GM12878 (cell line): ENCODE measurements around the gene UBASH3A. TPM values are rescaled to one million over a fixed set of nuclear protein-coding genes. Genes with fewer than 3 reads are reported as not detected.

Experiments used
- ATAC-seq: fragments of 200-7000 bp; cut with Tn5 transposase; 3 replicates; pipeline ENCODE4 v1.9.1; 2020; ENCODE audit warnings: mild to moderate bottlenecking, moderate library complexity
- BruUV-seq: library from RNA; stranded (reverse); fragments of 400-500 nt; replicated peaks from 2 replicates; lab custom pipeline; 2021; lab: Mats Ljungman, UMichigan
- CTCF ChIA-PET: fragments of 300-600 bp; sonication (Branson Sonifier 250); formaldehyde crosslinking; extraction: SDS; loops from one replicate; lab custom pipeline; 2021; ENCODE audit warnings: inconsistent platforms; lab: Yijun Ruan, JAX
- POLR2A ChIA-PET: fragments of 350-600 bp; formaldehyde crosslinking; extraction: SDS; loops from one replicate; lab custom pipeline; 2021; ENCODE audit warnings: inconsistent platforms; lab: Charles Lee
- RAD21 ChIA-PET: fragments of 300-600 bp; sonication (Branson Sonifier 250); formaldehyde crosslinking; loops from one replicate; lab custom pipeline; 2023; ENCODE audit warnings: antibody characterized with exemption; ENCODE audit not compliant: unreplicated experiment; lab: Charles Lee
- SMC1A ChIA-PET: fragments of 300-600 bp; sonication (Branson Sonifier 250); formaldehyde crosslinking; loops from one replicate; lab custom pipeline; 2023; ENCODE audit not compliant: unreplicated experiment, uncharacterized antibody; lab: Charles Lee
- DNase-seq: peaks from one replicate; pipeline ENCODE4 v3.0.0-alpha.2; 2011; ENCODE audit warnings: low read depth, low spot score
- FAIRE-seq: peaks from 3 replicates; lab custom pipeline; 2011; peaks lifted over from hg19 to GRCh38; lab: Jason Lieb, UNC
- H2AFZ ChIP-seq: 2 replicates; pipeline ENCODE4 v1.6.0; 2011; ENCODE audit warnings: low read depth, low read length, control low read depth; ENCODE audit not compliant: control insufficient read depth
- H3K27ac ChIP-seq: 2 replicates; pipeline ENCODE4 v1.5.1; 2011; ENCODE audit warnings: control low read depth; ENCODE audit not compliant: control insufficient read depth, insufficient read depth
- H3K27me3 ChIP-seq, 2 experiments: replicated peaks in 1 of 2; 2 replicates each; pipeline versions ENCODE4 v1.6.0 to v1.6.1; 2011; ENCODE audit warnings: low read length in 1 of 2; ENCODE audit not compliant: control insufficient read depth in 2 of 2, insufficient read depth in 2 of 2
- H3K36me3 ChIP-seq, 2 experiments: 2 replicates each; pipeline ENCODE4 v1.5.1; 2011; ENCODE audit warnings: low read length in 1 of 2; ENCODE audit not compliant: control insufficient read depth in 2 of 2, insufficient read depth in 2 of 2
- H3K4me1 ChIP-seq: 2 replicates; pipeline ENCODE4 v1.6.1; 2011; ENCODE audit warnings: mild to moderate bottlenecking, low read length, moderate library complexity, mixed read lengths; ENCODE audit not compliant: control insufficient read depth, insufficient read depth
- H3K4me2 ChIP-seq: 2 replicates; pipeline ENCODE4 v1.6.0; 2011; ENCODE audit warnings: control low read depth; ENCODE audit not compliant: control insufficient read depth, insufficient read depth
- H3K4me3 ChIP-seq: fragments of 200-600 bp; sonication (generic); 2 replicates; pipeline ENCODE4 v1.5.1; 2016
- H3K79me2 ChIP-seq: 2 replicates; pipeline ENCODE4 v1.6.0; 2011; ENCODE audit warnings: low read length; ENCODE audit not compliant: control insufficient read depth, insufficient read depth
- H3K9ac ChIP-seq: 2 replicates; pipeline ENCODE4 v1.8.0; 2011; ENCODE audit warnings: low read length, control low read depth, mixed read lengths; ENCODE audit not compliant: control insufficient read depth, insufficient read depth
- H3K9me3 ChIP-seq: replicated peaks from 3 replicates; pipeline ENCODE4 v1.5.1; 2011; ENCODE audit warnings: mild to moderate bottlenecking, low read length; ENCODE audit not compliant: control insufficient read depth, insufficient read depth
- H4K20me1 ChIP-seq: 2 replicates; pipeline ENCODE4 v1.6.0; 2011; ENCODE audit not compliant: control insufficient read depth, insufficient read depth
- DPF2 ChIP-seq: fragments of 450-650 bp; IDR thresholded peaks from 2 replicates; pipeline ENCODE4 v1.6.1; 2017; ENCODE audit warnings: mild to moderate bottlenecking
- NFIC ChIP-seq: IDR thresholded peaks from 2 replicates; pipeline ENCODE4 v1.6.1; 2012; ENCODE audit warnings: low read depth, mild to moderate bottlenecking, inconsistent platforms, low read length, moderate library complexity
- SREBF2 ChIP-seq: IDR thresholded peaks from 2 replicates; pipeline ENCODE4 v1.6.1; 2012; ENCODE audit warnings: mild to moderate bottlenecking, low read length
- TARDBP ChIP-seq: IDR thresholded peaks from 2 replicates; pipeline ENCODE4 v1.6.1; 2016; ENCODE audit warnings: borderline replicate concordance
- WGBS: methylation state at CpG from one replicate; pipeline ENCODE4 v1.1.6; 2016; ENCODE audit warnings: low lambda C conversion rate; ENCODE audit not compliant: insufficient replicate concordance, insufficient coverage; ENCODE audit errors: missing lambda C conversion rate; 5-methylcytosine and 5-hydroxymethylcytosine counted together
- in situ Hi-C: fragments of 300-500 bp; cut with MboI; formaldehyde crosslinking; loops from 9 replicates; pipeline ENCODE4 v1.14.3; 2018; ENCODE audit warnings: mixed read lengths
- intact Hi-C: fragments of 100-400 bp; cut with micrococcal nuclease; formaldehyde crosslinking; loops from one replicate; pipeline ENCODE4 v1.14.2; 2022; ENCODE audit not compliant: unreplicated experiment
- polyA plus RNA-seq, 11 experiments: library from polyadenylated mRNA; depleted of rRNA in 4 of 11; unstranded in 6 of 11; stranded (reverse) in 5 of 11; fragments of >200 nt; fragmentation: Nextera tagmentation in 4 of 11; fragmentation: Illumina TruSeq in 1 of 11; extraction: Ambion mirVana in 4 of 11; extraction: Trizol in 1 of 11; gene quantifications; 1 replicate in 1 of 11; 2 replicates in 10 of 11; pipeline versions ENCODE4 v1.2.1 to v1.2.3, GENCODE V29; 2011 to 2016; ENCODE audit warnings: inconsistent platforms in 2 of 11, missing spikeins in 2 of 11, low read depth in 1 of 11
- total RNA-seq, 4 experiments: library from RNA; depleted of rRNA in 3 of 4; stranded (reverse); fragments of >200 nt in 3 of 4; fragmentation: Illumina TruSeq in 1 of 4; extraction: Trizol in 1 of 4; gene quantifications; 2 replicates each; pipeline versions ENCODE4 v1.2.1 to v1.2.3, GENCODE V29; 2013 to 2021
- TF ChIP-seq, protein P1 (sequence below): fragments of 450-650 bp; IDR thresholded peaks from 2 replicates; pipeline ENCODE4 v1.6.1; 2017; ENCODE audit warnings: mild to moderate bottlenecking, moderate library complexity
- TF ChIP-seq, protein P2 (sequence below): fragments of 450-650 bp; IDR thresholded peaks from 2 replicates; pipeline ENCODE4 v1.6.1; 2018; ENCODE audit warnings: mild to moderate bottlenecking, low read depth, moderate library complexity; ENCODE audit not compliant: partially characterized antibody

The UBASH3A gene
- total and polyA plus RNA-seq, 10 of the 15 experiments (the other 5 are each of a cell fraction or from before 2014, with no cell fraction given) = 0.04 to 0.39 (median 0.23) TPM; not detected in 1

DNA sequence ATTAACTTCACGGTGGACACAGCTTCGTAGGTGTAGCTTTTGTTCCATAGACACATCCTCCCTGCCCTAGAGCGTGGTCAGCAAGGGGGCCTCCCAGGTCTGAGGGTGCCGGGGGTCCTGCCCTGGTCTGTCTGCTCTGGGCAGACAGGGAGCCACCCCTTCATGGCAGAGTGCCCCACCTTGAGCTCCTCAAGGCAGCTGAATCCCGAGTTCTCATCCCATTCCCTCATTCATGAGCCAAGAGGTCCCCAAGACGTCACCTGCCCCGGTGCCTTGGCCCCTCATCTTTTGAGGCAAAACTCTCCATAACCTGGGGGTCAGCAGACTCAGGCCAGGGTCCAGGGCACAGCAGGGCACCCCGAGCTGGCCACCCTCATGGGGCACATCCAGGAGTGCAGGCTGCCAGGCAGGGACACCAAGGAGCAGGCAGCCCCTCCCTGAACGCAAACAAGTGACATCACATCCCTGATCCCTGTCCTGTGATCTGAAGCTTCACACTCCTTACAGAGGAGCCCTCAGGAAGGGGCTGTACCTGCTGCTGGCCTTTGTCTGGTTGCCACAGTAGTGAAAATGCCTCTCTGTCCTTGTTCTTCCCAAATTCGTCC lies 23.3 kb downstream of the UBASH3A start:
- no peak for ATAC-seq
- in situ Hi-C loops = no loop called here
- TF ChIP-seq TARDBP (no peak), DPF2 (no peak), NFIC (no peak), SREBF2 (no peak)
- TF ChIP-seq, protein P1, sequence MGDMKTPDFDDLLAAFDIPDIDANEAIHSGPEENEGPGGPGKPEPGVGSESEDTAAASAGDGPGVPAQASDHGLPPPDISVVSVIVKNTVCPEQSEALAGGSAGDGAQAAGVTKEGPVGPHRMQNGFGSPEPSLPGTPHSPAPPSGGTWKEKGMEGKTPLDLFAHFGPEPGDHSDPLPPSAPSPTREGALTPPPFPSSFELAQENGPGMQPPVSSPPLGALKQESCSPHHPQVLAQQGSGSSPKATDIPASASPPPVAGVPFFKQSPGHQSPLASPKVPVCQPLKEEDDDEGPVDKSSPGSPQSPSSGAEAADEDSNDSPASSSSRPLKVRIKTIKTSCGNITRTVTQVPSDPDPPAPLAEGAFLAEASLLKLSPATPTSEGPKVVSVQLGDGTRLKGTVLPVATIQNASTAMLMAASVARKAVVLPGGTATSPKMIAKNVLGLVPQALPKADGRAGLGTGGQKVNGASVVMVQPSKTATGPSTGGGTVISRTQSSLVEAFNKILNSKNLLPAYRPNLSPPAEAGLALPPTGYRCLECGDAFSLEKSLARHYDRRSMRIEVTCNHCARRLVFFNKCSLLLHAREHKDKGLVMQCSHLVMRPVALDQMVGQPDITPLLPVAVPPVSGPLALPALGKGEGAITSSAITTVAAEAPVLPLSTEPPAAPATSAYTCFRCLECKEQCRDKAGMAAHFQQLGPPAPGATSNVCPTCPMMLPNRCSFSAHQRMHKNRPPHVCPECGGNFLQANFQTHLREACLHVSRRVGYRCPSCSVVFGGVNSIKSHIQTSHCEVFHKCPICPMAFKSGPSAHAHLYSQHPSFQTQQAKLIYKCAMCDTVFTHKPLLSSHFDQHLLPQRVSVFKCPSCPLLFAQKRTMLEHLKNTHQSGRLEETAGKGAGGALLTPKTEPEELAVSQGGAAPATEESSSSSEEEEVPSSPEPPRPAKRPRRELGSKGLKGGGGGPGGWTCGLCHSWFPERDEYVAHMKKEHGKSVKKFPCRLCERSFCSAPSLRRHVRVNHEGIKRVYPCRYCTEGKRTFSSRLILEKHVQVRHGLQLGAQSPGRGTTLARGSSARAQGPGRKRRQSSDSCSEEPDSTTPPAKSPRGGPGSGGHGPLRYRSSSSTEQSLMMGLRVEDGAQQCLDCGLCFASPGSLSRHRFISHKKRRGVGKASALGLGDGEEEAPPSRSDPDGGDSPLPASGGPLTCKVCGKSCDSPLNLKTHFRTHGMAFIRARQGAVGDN = no peak
- TF ChIP-seq, protein P2, sequence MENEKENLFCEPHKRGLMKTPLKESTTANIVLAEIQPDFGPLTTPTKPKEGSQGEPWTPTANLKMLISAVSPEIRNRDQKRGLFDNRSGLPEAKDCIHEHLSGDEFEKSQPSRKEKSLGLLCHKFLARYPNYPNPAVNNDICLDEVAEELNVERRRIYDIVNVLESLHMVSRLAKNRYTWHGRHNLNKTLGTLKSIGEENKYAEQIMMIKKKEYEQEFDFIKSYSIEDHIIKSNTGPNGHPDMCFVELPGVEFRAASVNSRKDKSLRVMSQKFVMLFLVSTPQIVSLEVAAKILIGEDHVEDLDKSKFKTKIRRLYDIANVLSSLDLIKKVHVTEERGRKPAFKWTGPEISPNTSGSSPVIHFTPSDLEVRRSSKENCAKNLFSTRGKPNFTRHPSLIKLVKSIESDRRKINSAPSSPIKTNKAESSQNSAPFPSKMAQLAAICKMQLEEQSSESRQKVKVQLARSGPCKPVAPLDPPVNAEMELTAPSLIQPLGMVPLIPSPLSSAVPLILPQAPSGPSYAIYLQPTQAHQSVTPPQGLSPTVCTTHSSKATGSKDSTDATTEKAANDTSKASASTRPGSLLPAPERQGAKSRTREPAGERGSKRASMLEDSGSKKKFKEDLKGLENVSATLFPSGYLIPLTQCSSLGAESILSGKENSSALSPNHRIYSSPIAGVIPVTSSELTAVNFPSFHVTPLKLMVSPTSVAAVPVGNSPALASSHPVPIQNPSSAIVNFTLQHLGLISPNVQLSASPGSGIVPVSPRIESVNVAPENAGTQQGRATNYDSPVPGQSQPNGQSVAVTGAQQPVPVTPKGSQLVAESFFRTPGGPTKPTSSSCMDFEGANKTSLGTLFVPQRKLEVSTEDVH = no peak
- RAD21 ChIA-PET = interaction anchor here (1.0 to 7.2 kb wide), 4 partner anchors 11 to 117 kb away, joined by 3 to 81 read pairs (median 18); no protein-coding TSS in a partner anchor
- H2AFZ ChIP-seq = no peak overlapping the region
- no peaks in the 10 kb centered on the region; the same call in 2 of the 3 replicates for H3K9me3 ChIP-seq
- no peaks in the 10 kb centered on the region for H3K27me3 ChIP-seq
- H3K4me2 ChIP-seq = no peak overlapping the region
- FAIRE-seq = no peak
- no peak for DNase-seq
- POLR2A ChIA-PET = interaction anchor here (0.6 to 1.9 kb wide), 5 partner anchors 10 to 201 kb away, joined by 3 to 8 read pairs (median 3); no protein-coding TSS in a partner anchor
- no peaks in the 10 kb centered on the region for H4K20me1 ChIP-seq
- 80% methylated on average over 10 of the region's 10 CpGs for WGBS
- H3K4me1 ChIP-seq = peaks cover 44% of the 10 kb centered on the region
- H3K27ac ChIP-seq = no peak overlapping the region
- no peak overlapping the region for H3K4me3 ChIP-seq
- intact Hi-C loops = no loop called here
- no TSS peak for BruUV-seq
- no peaks in the 10 kb centered on the region for H3K36me3 ChIP-seq
- H3K9ac ChIP-seq = no peak overlapping the region
- SMC1A ChIA-PET = interaction anchor here (0.8 to 9.4 kb wide), 10 partner anchors 9 to 118 kb away, joined by 3 to 124 read pairs (median 10); no protein-coding TSS in a partner anchor
- CTCF ChIA-PET = interaction anchor here (1.2 to 2.6 kb wide), 4 partner anchors 9 to 117 kb away, joined by 3 to 9 read pairs (median 4); no protein-coding TSS in a partner anchor
- no peaks in the 10 kb centered on the region for H3K79me2 ChIP-seq
